DND-41 (cell line): ENCODE measurements around the gene KREMEN2.

Experiments
- ATAC-seq: fragments of 200-7000 bp; cut with Tn5 transposase; 3 replicates; pipeline ENCODE4 v1.9.1; 2021; ENCODE audit warnings: low read depth; ENCODE audit not compliant: insufficient read depth
- DNase-seq: peaks from one replicate; pipeline ENCODE4 v3.0.0-alpha.2; 2020
- H2AFZ ChIP-seq: 2 replicates; pipeline ENCODE4 v1.6.0; 2012; ENCODE audit warnings: low read depth, low read length
- H3K27ac ChIP-seq: 2 replicates; pipeline ENCODE4 v1.5.1; 2012; ENCODE audit warnings: low read length, inconsistent platforms
- H3K27me3 ChIP-seq: fragments of 200-600 bp; sonication (generic); 2 replicates; pipeline ENCODE4 v1.6.0; 2012; ENCODE audit warnings: low read length, mild to moderate bottlenecking, inconsistent platforms; ENCODE audit not compliant: insufficient read depth, poor library complexity
- H3K36me3 ChIP-seq: 2 replicates; pipeline ENCODE4 v1.5.1; 2012; ENCODE audit warnings: low read length, inconsistent platforms; ENCODE audit not compliant: insufficient read depth
- H3K4me1 ChIP-seq: 2 replicates; pipeline ENCODE4 v1.5.1; 2012; ENCODE audit warnings: mild to moderate bottlenecking, low read length; ENCODE audit not compliant: insufficient read depth
- H3K4me2 ChIP-seq: 2 replicates; pipeline ENCODE4 v1.6.0; 2012; ENCODE audit warnings: mild to moderate bottlenecking, moderate library complexity, low read length, inconsistent platforms; ENCODE audit not compliant: insufficient read depth
- H3K4me3 ChIP-seq, 2 experiments: fragments of 200-600 bp in 1 of 2; shearing (Covaris generic) in 1 of 2; 2 replicates each; pipeline ENCODE4 v1.5.1; 2012 to 2016; ENCODE audit warnings: inconsistent platforms in 2 of 2, low read length in 2 of 2, mild to moderate bottlenecking in 2 of 2, low read depth in 1 of 2, moderate library complexity in 1 of 2
- H3K79me2 ChIP-seq: 2 replicates; pipeline ENCODE4 v1.6.0; 2012; ENCODE audit warnings: low read length, inconsistent platforms; ENCODE audit not compliant: insufficient read depth
- H3K9ac ChIP-seq: 2 replicates; pipeline ENCODE4 v1.6.0; 2012; ENCODE audit warnings: low read depth, mild to moderate bottlenecking, inconsistent platforms, low read length, moderate library complexity
- H3K9me3 ChIP-seq: 2 replicates; pipeline ENCODE4 v1.5.1; 2012; ENCODE audit warnings: low read length, moderate library complexity, mild to moderate bottlenecking, inconsistent platforms; ENCODE audit not compliant: insufficient read depth, severe bottlenecking
- H4K20me1 ChIP-seq: 2 replicates; pipeline ENCODE4 v1.6.0; 2012; ENCODE audit warnings: low read length; ENCODE audit not compliant: insufficient read depth
- CTCF ChIP-seq: IDR thresholded peaks from 2 replicates; pipeline ENCODE4 v1.5.1; 2012; ENCODE audit warnings: borderline replicate concordance, low read length, moderate library complexity, mild to moderate bottlenecking; ENCODE audit not compliant: poor library complexity, severe bottlenecking; ENCODE audit errors: extremely low read depth
- EZH2 ChIP-seq: IDR thresholded peaks from 3 replicates; pipeline ENCODE4 v1.6.1; 2012; ENCODE audit warnings: borderline replicate concordance, low read depth, mild to moderate bottlenecking, moderate library complexity, low read length, inconsistent platforms; ENCODE audit not compliant: severe bottlenecking

Gene KREMEN2

GRCh38 chr16:2999929-3000328 is 35.9 kb downstream of the KREMEN2 start:
- Histone ChIP-seq H3K27ac (no peak overlapping the region), H3K4me2 (no peak overlapping the region), H3K36me3 (no peaks in the 10 kb centered on the region), H4K20me1 (no peaks in the 10 kb centered on the region), H3K4me1 (peaks cover 11% of the 10 kb centered on the region), H3K9me3 (no peaks in the 10 kb centered on the region), H2AFZ (no peak overlapping the region), H3K79me2 (no peaks in the 10 kb centered on the region), H3K27me3 (no peaks in the 10 kb centered on the region), H3K4me3 (no peak overlapping the region), H3K9ac (no peak overlapping the region)
- TF ChIP-seq CTCF (no peak), EZH2 (no peak)
- DNase-seq, result no peak
- no peak for ATAC-seq

GRCh38 chr16:3000540-3000939 is 36.5 kb downstream of the KREMEN2 start:
- Histone ChIP-seq H3K4me2 (no peak overlapping the region), H4K20me1 (no peaks in the 10 kb centered on the region), H2AFZ (no peak overlapping the region), H3K27me3 (no peaks in the 10 kb centered on the region), H3K79me2 (no peaks in the 10 kb centered on the region), H3K9me3 (no peaks in the 10 kb centered on the region), H3K9ac (no peak overlapping the region), H3K4me1 (peaks cover 13% of the 10 kb centered on the region), H3K36me3 (no peaks in the 10 kb centered on the region), H3K4me3 (no peak overlapping the region), H3K27ac (no peak overlapping the region)
- TF ChIP-seq EZH2, result no peak
- TF ChIP-seq CTCF, result no peak
- ATAC-seq (no peak), DNase-seq (no peak)

- H3K4me2 ChIP-seq, result no peak overlapping the region
- no peak for DNase-seq
- H3K4me1 ChIP-seq, result peaks cover 18% of the 10 kb centered on the region
- no peak for ATAC-seq
- H3K27ac ChIP-seq, result no peak overlapping the region
- H3K36me3 ChIP-seq, result no peaks in the 10 kb centered on the region
- no peaks in the 10 kb centered on the region for H3K79me2 ChIP-seq
- no peak overlapping the region for H2AFZ ChIP-seq
- no peak overlapping the region for H3K4me3 ChIP-seq
- H3K9me3 ChIP-seq, result no peaks in the 10 kb centered on the region
- no peaks in the 10 kb centered on the region for H3K27me3 ChIP-seq
- no peak for TF ChIP-seq CTCF
- TF ChIP-seq EZH2, result no peak
- no peaks in the 10 kb centered on the region for H4K20me1 ChIP-seq
- no peak overlapping the region for H3K9ac ChIP-seq
Measured at GRCh38 chr16:3001316-3001715, 37.2 kb downstream of the KREMEN2 start.
